Stimulated activated CD4-positive, alpha-beta T cell treated with anti-CD3 and anti-CD28 coated beads, Interleukin-12 subunit alpha, Interleukin-12 subunit beta, amount 100 ng/mL, for 24 hours (primary cell): ENCODE results near the gene DMRTB1.
A peak's percentile ranks its signal among the peaks of the same experiment; 100 is the strongest.

Experiments
- DNase-seq, 2 experiments: peaks; one replicate each; pipeline ENCODE4 v3.0.0-alpha.2; 2020; ENCODE audit warnings: low read depth in 2 of 2

Gene DMRTB1

DNA sequence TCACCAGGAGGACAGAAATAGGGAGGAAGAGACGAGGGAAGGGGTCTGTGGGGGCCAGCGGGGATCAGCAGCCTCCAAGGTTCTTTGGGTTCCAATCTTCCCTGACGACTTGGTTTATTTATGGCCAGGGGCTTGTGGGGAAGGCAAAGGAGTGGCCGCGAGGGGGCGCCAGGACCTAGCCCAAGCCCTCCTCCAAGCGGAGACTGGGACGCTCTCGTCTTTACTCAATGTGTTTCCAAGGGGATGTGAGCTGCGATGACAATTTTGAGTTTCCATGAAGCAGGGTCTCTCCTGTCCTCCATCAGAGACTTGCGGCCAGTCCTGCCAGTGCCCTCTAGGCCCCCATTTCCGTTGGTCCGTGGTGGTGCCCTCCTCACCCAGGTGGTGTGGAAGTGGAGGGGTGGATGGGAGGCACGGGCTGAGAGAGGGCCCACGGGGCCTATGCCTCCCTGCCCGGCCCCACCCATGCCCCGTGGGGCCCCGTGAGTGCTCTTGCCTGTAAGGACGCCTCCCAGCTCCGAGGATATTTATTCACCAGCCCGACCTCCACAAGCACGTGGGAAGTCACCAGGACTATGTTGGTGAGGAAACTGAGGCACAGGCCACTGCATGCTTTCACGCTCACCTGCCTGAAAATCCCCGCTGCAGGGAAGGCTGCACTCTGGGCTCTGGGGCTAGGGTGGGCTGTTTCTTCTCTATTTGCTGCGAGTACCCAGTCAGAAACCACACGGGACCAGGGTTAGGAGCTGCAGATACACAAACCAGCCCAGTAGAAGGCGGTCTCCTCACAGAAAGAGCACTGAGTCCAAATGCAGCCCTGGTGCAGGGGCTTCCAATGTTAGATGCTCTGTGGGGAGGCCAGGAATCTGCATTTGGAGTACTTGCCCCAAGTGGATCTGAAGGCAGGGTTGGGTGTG is 26.5 kb downstream of the DMRTB1 start:
- peak; percentile 22 to 66 for DNase-seq

DNA sequence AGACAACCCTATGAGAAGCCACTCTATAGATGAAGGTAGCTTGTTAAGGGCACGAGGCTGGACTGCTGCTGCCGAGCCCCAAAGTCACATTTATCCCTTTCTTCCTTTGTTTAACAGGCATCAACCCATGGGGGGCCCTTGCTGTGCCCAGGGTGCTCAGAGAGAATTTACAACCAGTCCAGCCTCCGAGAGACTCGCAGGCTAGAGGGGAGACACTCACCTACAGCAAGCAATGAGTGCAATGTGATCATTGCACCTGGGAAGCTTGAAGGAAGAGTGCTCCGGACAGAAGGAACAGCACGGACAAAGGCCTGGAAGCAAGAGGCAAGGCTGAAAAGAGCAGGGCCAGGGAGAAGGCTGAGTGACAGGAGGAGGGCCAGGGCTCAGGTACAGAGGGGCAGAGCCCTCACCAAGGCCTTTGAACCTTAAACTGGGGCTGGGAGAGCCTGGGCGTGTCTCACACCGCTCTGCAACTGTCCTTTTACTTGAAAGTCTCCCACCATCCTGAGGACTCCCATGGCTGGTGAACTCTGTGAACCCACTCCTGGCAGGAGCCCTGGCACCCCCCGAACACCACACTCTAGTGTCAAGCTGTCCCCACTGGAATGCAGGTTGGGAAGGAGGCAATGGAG is 27.3 kb downstream of the DMRTB1 start:
- no peak for DNase-seq

DNA sequence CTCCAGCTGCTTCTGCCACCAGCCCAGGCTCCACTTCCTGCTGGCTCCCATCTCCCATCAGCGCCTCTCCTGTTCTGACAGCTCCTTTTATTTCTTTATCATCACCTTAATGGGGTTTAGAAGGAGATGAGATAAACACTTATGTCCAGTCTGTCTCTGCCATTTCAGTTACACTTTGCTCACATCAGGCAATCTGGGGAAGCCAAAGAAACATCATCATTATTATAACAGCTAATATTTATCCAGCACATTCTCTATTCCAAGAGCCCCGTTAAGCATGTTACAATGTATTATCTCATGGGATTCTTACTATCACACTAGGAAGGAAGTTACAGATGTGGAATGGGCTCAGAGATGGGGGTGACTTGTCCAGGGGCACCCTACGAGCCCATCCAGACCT is 31.2 kb downstream of the DMRTB1 start:
- no peak for DNase-seq

DNA sequence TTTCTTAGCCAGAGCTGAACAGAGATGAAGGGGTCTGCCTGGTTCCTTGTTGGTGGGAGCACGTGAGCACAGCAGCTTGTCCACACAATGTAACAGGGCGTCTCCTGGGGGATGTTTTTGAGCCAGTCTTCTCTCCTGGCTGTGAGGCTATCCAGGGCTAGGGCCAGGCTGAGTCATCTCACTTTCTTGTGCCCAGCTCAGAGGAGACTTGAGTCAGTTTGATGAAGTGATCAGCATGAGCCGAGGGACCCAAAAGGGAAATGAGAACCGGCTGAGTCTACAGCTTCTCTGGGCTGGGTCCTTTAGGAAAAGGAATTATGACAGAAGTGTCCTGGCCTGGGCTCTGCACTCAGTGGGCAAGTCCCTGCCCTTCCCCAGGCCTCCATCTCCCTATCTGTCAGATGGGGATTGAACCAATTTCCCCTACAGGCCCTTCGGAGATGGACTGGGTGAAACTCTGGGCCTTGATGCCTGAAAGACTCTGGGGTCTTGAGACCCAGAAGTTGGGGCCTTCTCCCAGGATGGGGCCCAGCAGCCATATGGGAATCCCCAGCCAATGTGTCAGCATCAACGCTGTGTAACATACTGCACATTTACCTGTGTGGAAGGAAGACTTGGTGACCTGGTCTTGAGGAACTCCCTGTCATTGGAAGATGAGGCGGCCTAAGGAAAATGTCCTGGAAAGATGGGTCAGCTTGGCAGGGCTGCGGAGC is 36.6 kb downstream of the DMRTB1 start:
- no peak for DNase-seq

DNA sequence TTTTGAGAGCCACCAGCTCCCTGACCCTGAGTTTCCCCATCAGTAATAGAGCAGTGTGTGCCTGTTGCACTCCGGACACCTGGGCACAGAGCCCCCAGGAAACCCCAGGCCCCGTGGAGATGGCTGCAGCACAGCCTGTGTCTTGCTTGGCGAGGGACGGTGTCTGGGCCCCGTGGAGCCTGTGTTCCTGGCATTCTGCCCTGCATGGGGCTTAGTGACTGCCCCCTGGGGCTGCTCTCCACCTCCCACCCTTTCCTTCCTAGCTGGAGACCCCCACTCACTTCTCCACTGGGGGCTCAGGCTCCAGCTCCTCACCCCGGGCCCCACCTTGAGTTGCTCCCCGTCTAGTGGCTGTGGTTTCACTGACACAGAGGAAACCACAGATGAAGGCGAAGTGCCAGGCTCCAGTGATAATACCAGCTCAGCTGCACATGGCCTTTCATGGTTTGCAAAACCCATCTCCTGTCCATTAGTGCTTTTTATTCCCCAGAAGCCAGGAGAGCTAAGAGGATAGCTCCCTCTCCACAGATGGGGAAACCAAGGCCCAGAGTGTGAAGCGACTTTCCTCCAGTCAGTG is 39.4 kb downstream of the DMRTB1 start:
- DNase-seq = no peak

DNA sequence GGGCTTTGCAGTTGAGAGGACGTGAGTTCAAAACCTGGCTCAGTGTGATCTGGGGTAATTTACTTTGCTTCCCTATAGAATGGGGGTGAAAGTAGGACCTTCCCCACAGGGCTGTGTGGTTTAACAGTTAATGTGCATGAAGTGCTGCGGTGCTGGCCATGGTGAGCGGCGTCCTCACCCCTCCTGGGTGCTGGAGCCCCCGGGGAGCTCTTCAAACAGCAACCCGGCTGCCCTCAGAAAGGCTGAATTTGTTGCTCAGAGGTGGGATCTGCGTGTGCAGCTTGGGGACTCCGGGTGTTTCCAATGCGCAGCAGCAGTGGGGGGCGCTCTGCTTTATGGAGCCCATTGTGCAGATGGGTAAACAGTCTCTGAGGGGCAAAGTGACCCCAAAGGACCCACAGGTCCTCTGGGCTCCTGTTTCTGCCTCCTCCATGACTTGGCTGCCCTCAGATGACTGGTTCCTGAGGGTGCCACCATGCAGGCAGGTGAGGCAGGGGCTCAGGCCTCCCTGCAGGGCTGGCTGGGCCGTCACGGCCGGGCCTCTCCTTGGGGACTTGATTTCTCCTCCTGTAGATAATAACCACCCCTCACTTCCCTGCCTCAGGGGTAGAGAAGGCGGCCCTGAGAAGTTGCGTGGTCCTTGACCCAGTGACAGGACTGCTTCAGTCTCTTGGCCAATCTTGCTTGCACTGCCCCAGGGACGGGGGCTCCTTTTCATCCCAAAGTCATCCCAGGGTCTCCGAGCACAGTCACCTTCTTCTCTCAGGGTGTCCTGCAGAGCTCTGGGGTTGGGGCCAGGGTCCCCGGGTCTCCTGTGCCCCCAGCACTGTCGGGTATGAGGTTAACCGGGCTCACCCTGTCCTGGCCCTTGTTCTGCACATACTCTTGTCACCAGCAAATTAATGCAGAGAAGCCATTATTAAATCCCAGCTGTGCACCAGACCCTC is 40.3 kb downstream of the DMRTB1 start:
- DNase-seq = no peak

DNA sequence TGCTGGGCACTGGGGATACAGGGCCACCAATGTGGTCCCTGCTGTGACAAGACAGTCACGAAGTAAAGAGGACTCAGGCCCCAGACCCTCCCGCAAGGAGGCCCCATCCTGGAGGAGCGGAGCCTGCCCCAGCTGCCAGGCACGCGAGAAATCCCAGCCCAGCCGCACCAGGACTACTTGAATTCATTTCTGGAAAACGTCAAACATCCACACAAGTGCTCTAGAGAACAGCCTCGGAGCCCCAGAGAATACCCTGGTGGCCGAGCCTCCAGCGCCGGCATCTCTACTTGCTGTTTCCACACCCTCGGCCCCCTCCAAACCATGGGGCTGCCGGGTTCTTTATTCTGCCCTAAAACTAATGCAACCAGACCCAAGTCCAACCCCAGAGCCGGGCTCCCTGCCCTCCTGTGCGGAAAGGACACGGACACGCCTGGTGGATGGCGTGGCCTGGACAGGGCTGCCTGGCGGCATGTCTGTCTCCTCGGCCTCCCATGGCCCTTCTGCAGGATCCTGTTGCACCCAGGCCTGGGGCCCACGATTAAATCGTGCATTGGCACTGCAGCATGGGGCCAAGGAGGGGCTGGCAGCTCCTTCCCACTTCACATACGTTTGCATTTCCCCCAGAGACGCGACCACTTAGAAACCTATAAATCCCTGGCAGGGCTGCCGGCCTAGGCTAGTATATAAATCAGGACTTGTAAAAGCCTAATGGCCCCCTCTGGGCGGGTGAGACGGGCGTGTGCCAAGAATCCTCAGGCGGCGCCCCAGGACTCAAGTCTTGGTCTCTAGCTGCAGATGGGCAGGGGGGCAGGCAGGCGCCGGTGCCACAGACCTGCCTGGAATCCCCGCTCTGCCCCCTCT is 41.2 kb downstream of the DMRTB1 start:
- DNase-seq = no peak

DNA sequence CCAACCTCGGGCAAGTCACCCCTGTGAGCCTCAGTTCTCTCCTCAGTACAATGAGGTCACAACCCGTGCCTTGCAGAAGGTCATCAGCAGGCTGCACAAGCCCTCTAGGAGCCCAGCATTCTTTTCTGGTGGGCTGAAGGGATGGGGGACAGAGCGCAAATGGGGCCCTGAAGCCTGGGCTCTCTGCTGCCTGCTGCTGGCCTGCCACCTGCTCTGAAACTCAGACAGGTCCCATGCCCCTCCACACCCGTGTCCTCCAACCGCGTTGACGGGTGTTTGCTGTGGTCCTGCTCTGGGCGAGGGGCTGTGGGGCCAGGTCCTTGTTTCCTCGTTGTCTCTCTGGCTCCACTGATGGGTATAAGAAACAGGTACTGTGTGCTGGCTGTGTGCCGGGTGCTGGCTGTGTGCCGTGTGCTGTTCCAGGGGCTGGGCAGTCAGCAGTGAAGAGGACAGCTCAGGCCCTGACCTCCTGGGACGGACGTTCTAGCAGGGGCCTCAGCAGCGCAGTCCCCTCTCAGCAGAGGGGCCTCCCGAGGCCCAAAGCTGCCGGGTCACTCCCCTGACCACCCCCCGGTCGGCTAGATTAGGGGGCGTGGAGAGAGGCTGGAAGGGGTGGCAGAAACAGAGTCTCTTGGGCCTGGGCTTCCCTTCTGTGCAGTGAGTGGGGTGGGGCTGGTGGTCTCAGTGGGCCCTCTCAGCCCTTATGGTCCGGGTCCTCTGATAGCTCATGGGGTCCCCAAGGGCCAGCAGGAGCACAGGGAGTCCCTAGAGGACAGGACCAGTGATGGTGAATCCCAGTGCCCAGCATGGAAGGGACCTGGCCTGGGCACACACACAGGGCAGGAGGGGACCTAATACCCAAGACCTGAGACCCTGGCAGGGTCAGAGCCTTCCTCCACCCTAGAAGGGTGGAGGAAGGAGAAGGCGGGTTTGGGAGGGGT is 42.1 kb downstream of the DMRTB1 start:
- no peak for DNase-seq

DNA sequence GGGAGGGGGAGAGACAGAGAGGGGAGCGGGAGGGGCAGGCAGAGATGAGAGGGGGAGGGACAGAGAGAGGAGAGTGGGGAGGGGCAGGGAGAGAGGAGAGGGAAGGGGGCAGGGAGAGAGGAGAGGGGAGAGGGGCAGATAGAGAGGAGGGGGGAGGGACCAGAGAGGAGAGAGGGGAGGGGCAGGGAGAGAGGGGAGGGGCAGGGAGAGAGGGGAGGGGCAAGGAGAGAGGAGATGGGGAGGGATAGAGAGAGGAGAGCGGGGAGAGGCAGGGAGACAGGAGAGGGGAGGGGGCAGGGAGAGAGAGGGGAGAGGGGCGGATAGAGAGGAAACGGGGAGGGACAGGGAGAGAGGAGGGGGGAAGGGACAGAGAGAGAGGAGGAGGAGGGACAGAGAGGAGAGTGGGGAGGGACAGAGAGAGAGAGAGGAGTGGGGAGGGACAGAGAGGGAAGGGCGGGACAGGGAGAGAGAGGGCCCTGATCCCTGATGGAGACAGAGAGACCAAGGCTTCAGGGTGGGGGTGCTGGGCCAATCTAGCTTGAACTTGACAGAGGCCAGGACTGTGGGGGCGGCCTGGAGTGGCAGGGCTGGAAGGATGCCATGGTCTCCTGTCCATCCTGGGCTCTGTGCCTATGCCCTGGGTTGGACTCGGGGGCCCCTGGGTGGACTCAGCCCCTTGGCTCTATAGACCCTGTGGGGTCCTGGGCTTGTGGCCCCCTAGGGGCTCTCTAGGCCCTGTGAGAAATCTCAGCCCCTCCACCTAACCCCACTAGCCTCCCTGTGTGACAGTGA is 43.6 kb downstream of the DMRTB1 start:
- no peak for DNase-seq

DNA sequence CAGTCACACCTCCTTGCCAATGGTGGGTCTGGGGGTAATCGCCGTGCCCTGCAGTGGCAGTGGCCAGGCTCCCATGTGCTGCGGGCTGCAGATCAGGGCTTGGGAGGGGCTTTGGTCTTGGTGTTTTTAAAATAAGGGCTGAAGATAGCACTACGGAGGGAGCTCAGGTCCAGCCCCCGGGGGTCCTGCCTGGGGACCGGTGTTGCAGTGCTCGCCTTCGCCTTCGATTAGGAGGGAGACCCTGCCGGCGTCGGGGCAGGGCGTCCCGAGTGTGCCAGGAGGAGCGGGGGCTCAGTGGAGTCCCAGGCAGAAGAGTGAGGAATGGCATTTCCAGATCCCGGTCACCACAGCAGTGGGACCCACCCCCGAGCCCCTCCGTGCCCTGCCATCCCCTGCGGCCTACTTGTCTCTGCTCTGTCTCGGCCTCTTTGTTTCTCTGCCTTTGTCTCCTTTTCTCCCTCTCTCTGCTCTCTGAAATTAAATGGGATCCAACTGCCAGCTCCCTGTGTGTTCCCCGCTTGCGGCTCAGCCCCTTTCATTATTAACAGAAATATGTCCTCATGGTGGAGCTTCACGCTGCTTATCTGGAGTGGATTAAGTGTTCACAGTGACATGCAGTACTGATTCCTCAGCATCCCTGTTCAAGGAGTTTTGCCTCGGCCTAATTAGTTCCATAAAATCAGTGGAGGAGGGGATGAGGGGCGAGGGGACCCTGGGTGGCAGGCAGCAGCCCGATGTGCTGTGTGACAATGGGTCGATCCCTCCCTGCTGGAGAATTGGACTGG is 44.4 kb downstream of the DMRTB1 start:
- no peak for DNase-seq

DNA sequence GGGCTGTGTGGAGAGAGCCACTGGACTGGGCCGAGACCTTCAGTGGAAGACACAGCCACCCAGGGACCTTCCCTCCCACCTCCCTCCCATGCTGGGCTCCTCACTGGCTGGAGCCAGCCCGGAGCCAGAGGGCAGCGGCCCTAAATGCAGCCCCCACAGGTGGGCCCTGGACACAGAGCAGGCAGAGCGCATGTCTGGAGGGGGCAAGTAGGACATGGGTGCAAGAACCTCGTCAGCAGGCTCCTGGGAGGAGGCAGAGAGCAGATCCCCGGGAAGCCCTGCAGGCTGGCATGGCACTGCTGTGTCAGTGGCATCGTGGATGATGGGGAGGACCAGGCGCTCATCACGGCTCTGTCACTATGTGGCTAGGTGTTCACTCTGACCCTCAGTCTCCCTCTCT is 45.7 kb downstream of the DMRTB1 start:
- DNase-seq = no peak

DNA sequence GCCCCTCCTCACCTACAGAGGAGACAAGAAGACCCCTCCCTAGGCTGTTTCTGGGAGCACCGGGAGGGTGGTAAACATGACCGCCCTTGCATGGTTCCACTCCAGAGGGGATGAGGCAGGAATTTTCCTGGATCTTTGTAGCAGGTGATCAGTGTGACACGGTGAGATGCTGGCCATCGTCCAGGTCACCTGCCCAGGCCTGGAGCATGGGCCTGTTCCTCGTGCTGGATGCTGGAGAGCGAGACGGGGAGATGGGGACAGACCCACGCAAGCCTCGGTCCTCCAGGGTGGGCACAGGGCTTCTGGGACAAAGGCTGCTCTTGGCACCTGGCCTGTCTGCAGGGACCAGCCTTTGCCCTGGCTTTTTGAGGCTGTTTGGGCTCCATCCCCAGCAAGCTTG is 46.2 kb downstream of the DMRTB1 start:
- no peak for DNase-seq

DNA sequence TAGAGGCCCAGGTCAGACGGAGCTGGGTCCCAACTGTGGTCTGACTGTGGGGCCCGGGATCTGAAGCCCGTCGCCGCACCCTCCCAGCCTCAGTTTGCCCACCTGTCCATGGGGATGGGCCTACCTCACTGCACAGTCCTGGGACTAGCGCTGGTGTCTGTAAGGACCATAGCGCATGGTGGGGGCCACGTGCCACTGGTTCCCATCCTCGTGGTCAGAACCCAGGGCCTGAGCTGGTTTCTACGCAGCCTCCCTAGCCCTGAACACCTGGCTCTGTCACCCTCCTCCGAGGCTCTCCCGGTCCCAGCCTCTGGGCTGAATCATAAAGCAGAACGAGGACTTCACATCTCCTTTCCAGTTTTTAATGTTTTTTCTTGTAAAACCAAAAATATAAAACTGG is 46.7 kb downstream of the DMRTB1 start:
- DNase-seq = no peak

DNA sequence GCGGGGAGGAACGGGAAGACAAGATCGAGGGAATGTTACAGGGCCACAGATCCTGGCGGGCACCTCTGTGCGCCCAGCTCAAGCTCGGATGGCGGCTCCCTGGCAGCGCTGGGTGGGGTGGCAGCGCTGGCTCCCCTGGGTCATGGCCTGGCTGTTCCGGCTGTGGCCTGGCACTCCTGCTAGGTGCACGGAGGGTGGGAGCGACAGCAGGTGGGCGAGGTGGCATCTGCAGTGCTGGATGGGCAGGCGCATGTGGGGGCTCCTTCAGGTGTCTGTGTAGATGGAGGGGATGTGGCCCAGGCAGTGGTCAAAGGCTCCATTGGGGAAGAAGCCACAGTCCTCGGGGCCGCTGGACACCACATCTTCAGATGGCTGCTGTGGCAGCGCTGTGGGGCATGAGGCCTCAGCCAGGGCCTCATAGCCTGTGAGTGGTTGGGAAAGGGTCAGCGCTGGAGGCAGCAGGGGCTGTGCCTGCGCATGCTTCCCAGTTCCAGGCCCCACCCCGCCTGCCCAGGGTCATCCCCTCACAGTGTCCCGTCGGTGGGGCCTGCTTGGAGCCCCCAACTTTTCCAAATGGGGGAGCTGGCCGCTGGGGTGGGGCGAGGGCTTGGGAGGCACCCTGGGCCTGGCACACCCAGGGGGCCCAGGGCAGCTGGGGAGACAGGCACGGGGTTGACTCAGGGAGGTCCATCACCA is 47.3 kb downstream of the DMRTB1 start:
- no peak for DNase-seq

DNA sequence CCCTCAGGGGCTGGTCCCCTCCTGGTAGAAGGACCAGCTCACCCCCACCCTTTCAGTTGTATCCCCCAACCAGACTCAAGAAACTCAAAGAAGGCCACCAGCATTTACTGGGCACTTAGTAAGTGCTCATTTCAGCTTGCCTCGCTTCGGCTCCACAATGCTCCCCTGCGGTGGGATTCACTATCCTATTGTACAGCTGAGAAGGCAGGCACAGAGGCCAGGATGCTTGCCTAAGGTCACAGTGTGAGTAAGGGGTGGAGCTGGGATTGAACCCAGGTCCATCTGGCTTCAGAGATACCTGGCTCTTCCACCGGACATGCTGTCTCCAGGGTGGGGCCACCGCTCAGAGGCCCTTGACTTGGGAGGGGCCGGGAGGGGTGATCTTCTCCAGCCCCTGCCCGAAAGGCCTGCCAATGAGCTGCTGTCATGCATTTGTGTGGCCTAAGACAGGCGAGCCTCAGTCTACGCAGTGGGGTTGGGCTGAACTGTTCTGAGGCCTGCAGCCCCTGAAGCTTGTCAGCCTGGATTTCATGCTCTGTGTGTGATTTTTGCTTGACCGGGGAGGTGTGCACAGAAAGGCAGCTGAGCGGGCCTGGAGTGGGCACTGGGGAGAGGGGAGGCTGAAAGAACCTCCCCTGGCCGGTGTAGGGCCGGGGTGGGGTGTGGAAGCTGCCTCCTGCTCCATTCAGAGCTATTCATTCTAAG is 48.1 kb downstream of the DMRTB1 start:
- no peak for DNase-seq
